HepG2 (cell line): ENCODE results near the gene ESYT1. TPM values are rescaled to one million over a fixed set of nuclear protein-coding genes. Genes with fewer than 3 reads are reported as not detected.

Experiments
- ERF ChIP-seq: IDR thresholded peaks from 2 replicates; pipeline ENCODE4 v1.6.1; 2018; ENCODE audit warnings: missing biosample characterization, missing genetic modification reagents
- FOXA3 ChIP-seq: IDR thresholded peaks from 2 replicates; pipeline ENCODE4 v1.6.1; 2016; ENCODE audit warnings: missing genetic modification reagents, missing compliant biosample characterization
- FOXP1 ChIP-seq, 2 experiments: fragments of 450-650 bp in 1 of 2; IDR thresholded peaks; 2 replicates each; pipeline ENCODE4 v1.6.1; 2017 to 2018; ENCODE audit warnings: antibody characterized with exemption in 1 of 2
- LBX2 ChIP-seq: sonication (generic); formaldehyde crosslinking; IDR thresholded peaks from 2 replicates; pipeline ENCODE4 v1.5.0; 2020; ENCODE audit warnings: missing genetic modification reagents, mild to moderate bottlenecking, borderline replicate concordance
- MED8 ChIP-seq: sonication (generic); formaldehyde crosslinking; IDR thresholded peaks from 2 replicates; pipeline ENCODE4 v1.8.1; 2023; ENCODE audit warnings: mild to moderate bottlenecking, missing genetic modification reagents; ENCODE audit not compliant: insufficient replicate concordance
- RERE ChIP-seq: IDR thresholded peaks from 2 replicates; pipeline ENCODE4 v1.6.1; 2016; ENCODE audit warnings: low read depth, missing genetic modification reagents, missing compliant biosample characterization
- SYNCRIP ChIP-seq: fragments of 200-400 bp; formaldehyde crosslinking; IDR thresholded peaks from 2 replicates; pipeline ENCODE4 v1.6.1; 2018; ENCODE audit warnings: mild to moderate bottlenecking, low read depth, low read length; ENCODE audit not compliant: insufficient read depth
- TEAD2 ChIP-seq: sonication (generic); formaldehyde crosslinking; IDR thresholded peaks from 2 replicates; pipeline ENCODE4 v1.9.0; 2021; ENCODE audit warnings: missing genetic modification reagents
- TEAD3 ChIP-seq: optimal IDR thresholded peaks from 2 replicates; pipeline ENCODE3; 2016; ENCODE audit warnings: borderline replicate concordance
- TEF ChIP-seq: sonication (generic); formaldehyde crosslinking; IDR thresholded peaks from 2 replicates; pipeline ENCODE4 v1.5.0; 2020; ENCODE audit warnings: missing genetic modification reagents
- YEATS4 ChIP-seq: sonication (generic); formaldehyde crosslinking; IDR thresholded peaks from 2 replicates; pipeline ENCODE4 v1.4.0; 2020; ENCODE audit warnings: missing genetic modification reagents, borderline replicate concordance
- ZBTB26 ChIP-seq: IDR thresholded peaks from 2 replicates; pipeline ENCODE4 v1.6.1; 2016; ENCODE audit warnings: missing compliant biosample characterization, missing genetic modification reagents, borderline replicate concordance
- ZNF251 ChIP-seq: sonication (generic); formaldehyde crosslinking; IDR thresholded peaks from 2 replicates; pipeline ENCODE4 v1.9.0; 2021; ENCODE audit warnings: mild to moderate bottlenecking, missing genetic modification reagents
- ZNF615 ChIP-seq: sonication (generic); formaldehyde crosslinking; IDR thresholded peaks from 2 replicates; pipeline ENCODE4 v1.5.0; 2020; ENCODE audit warnings: mild to moderate bottlenecking, missing genetic modification reagents, borderline replicate concordance
- polyA plus RNA-seq, 8 experiments: library from polyadenylated mRNA; depleted of rRNA in 3 of 8; stranded (reverse) in 7 of 8; unstranded in 1 of 8; fragments of >200 nt; fragmentation: Illumina TruSeq in 4 of 8; extraction: Trizol in 4 of 8; gene quantifications; 2 replicates each; pipeline versions ENCODE4 v1.2.1 to v1.2.3, GENCODE V29; 2011 to 2016; ENCODE audit warnings: low read depth in 4 of 8, missing spikeins in 1 of 8, mixed read lengths in 1 of 8; ENCODE audit not compliant: insufficient read depth in 1 of 8
- total RNA-seq, 5 experiments: library from RNA; depleted of rRNA; stranded (reverse); fragments of >200 nt; fragmentation: Illumina TruSeq; extraction: Trizol; gene quantifications; 2 replicates each; pipeline ENCODE4 v1.2.3, GENCODE V29; 2016; ENCODE audit warnings: low read depth in 1 of 5
- TF ChIP-seq, protein P1 (sequence below): IDR thresholded peaks from 2 replicates; pipeline ENCODE4 v1.6.1; 2016; ENCODE audit warnings: missing biosample characterization, missing genetic modification reagents, low read depth
- TF ChIP-seq, protein P2 (sequence below): sonication (generic); formaldehyde crosslinking; IDR thresholded peaks from 2 replicates; pipeline ENCODE4 v1.4.0; 2020; ENCODE audit warnings: missing genetic modification reagents, borderline replicate concordance

The ESYT1 gene
- total and polyA plus RNA-seq, 2 of the 13 experiments (the other 11 are each of a cell fraction or from before 2014, with no cell fraction given) = 66.9 to 71.0 TPM

- TF ChIP-seq RERE (CRISPR knock-in tag) = no peak
- TF ChIP-seq FOXA3 (CRISPR knock-in tag) = peak; percentile 38; the same call in 1 of the 2 replicates
- no peak for TF ChIP-seq MED8 (CRISPR knock-in tag)
- TF ChIP-seq TEAD3 = peak; percentile 76
- no peak for TF ChIP-seq FOXP1 (IDR thresholded peaks at IDR 0.05)
- no peak; the same call in 1 of the 2 replicates for TF ChIP-seq FOXP1 (CRISPR knock-in tag; IDR thresholded peaks at IDR 0.05)
- no peak for TF ChIP-seq TEF (CRISPR knock-in tag)
- no peak for TF ChIP-seq TEAD2 (CRISPR knock-in tag)
- no peak for TF ChIP-seq LBX2
- peak; percentile 80; the same call in 1 of the 2 replicates for TF ChIP-seq ZBTB26 (CRISPR knock-in tag)
- no peak; the same call in 1 of the 2 replicates for TF ChIP-seq ZNF615 (CRISPR knock-in tag)
- peak; percentile 77 for TF ChIP-seq YEATS4 (CRISPR knock-in tag)
- TF ChIP-seq ZNF251 (CRISPR knock-in tag) = no peak
- TF ChIP-seq, protein P1, sequence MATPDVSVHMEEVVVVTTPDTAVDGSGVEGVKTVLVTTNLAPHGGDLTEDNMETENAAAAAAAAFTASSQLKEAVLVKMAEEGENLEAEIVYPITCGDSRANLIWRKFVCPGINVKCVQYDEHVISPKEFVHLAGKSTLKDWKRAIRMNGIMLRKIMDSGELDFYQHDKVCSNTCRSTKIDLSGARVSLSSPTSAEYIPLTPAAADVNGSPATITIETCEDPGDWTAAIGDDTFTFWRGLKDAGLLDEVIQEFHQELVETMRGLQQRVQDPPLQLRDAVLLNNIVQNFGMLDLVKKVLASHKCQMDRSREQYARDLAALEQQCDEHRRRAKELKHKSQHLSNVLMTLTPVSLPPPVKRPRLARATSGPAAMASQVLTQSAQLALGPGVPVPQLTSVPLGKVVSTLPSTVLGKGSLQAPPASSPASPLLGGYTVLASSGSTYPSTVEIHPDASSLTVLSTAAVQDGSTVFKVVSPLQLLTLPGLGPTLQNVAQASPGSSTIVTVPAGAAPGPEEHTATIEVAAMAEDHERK (CRISPR knock-in tag) = peak; percentile 53; the same call in 1 of the 2 replicates
- TF ChIP-seq ERF (CRISPR knock-in tag) = no peak
- TF ChIP-seq SYNCRIP = no peak
- TF ChIP-seq, protein P2, sequence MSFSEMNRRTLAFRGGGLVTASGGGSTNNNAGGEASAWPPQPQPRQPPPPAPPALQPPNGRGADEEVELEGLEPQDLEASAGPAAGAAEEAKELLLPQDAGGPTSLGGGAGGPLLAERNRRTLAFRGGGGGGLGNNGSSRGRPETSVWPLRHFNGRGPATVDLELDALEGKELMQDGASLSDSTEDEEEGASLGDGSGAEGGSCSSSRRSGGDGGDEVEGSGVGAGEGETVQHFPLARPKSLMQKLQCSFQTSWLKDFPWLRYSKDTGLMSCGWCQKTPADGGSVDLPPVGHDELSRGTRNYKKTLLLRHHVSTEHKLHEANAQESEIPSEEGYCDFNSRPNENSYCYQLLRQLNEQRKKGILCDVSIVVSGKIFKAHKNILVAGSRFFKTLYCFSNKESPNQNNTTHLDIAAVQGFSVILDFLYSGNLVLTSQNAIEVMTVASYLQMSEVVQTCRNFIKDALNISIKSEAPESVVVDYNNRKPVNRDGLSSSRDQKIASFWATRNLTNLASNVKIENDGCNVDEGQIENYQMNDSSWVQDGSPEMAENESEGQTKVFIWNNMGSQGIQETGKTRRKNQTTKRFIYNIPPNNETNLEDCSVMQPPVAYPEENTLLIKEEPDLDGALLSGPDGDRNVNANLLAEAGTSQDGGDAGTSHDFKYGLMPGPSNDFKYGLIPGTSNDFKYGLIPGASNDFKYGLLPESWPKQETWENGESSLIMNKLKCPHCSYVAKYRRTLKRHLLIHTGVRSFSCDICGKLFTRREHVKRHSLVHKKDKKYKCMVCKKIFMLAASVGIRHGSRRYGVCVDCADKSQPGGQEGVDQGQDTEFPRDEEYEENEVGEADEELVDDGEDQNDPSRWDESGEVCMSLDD (CRISPR knock-in tag) = no peak
Observed at GRCh38 chr12:56152132-56152755, 24.2 kb downstream of the ESYT1 start, which contains the start of gene MYL6B (continued).
